ENCODE data around the gene GATM. TPM values are rescaled to one million over a fixed set of nuclear protein-coding genes. Genes with fewer than 3 reads are reported as not detected.

Gene GATM
- total RNA-seq, 2 experiments from 2014 or later: 1.5 to 1.6 TPM

- ATAC-seq (no peak), DNase-seq (no peak)
- Mint-ChIP-seq H3K4me1 (ENCODE audit: low read depth) (no peaks in the 10 kb centered on the region), H3K27me3 (ENCODE audit: low read depth) (peaks cover 35% of the 10 kb centered on the region), H3K9me3 (ENCODE audit: insufficient read depth) (no peaks in the 10 kb centered on the region), H3K36me3 (ENCODE audit: low read depth) (no peaks in the 10 kb centered on the region), H3K4me3 (no peak overlapping the region), H3K27ac (no peak overlapping the region)
- ChIA-PET POLR2A (no interaction called here), CTCF (no interaction called here)
Observed at GRCh38 chr15:45387380-45388007, 9.2 kb upstream of the GATM start.

- ATAC-seq (no peak), DNase-seq (no peak)
- Mint-ChIP-seq H3K27me3 (ENCODE audit: low read depth) (peaks cover 36% of the 10 kb centered on the region), H3K4me3 (no peak overlapping the region), H3K27ac (no peak overlapping the region), H3K9me3 (ENCODE audit: insufficient read depth) (no peaks in the 10 kb centered on the region), H3K4me1 (ENCODE audit: low read depth) (no peaks in the 10 kb centered on the region), H3K36me3 (ENCODE audit: low read depth) (no peaks in the 10 kb centered on the region)
- CTCF ChIA-PET: no interaction called here
- POLR2A ChIA-PET: no interaction called here
Observed at GRCh38 chr15:45386974-45387373, 8.6 kb upstream of the GATM start.

GRCh38 chr15:45386420-45386819, 8.1 kb upstream of the GATM start:
- Mint-ChIP-seq H3K27ac (no peak overlapping the region), H3K27me3 (ENCODE audit: low read depth) (peaks cover 36% of the 10 kb centered on the region)

GRCh38 chr15:45385590-45385989, 7.2 kb upstream of the GATM start:
- no peak overlapping the region for H3K4me3 Mint-ChIP-seq
- peaks cover 41% of the 10 kb centered on the region for H3K27me3 Mint-ChIP-seq (ENCODE audit: low read depth)
- no peaks in the 10 kb centered on the region for H3K9me3 Mint-ChIP-seq (ENCODE audit: insufficient read depth)
- ATAC-seq (no peak), DNase-seq (no peak)
- CTCF ChIA-PET: interaction anchor here (0.6 to 1.3 kb wide), 2 partner anchors 13 to 18 kb away, joined by 3 read pairs; no protein-coding TSS in a partner anchor
- H3K27ac Mint-ChIP-seq: no peak overlapping the region
- no peaks in the 10 kb centered on the region for H3K4me1 Mint-ChIP-seq (ENCODE audit: low read depth)
- no peaks in the 10 kb centered on the region for H3K36me3 Mint-ChIP-seq (ENCODE audit: low read depth)
- POLR2A ChIA-PET: interaction anchor here (0.6 kb wide), 1 partner anchor 120 kb away, joined by 3 read pairs; no protein-coding TSS in a partner anchor

More at GRCh38 chr15:45386420-45386819, 8.1 kb upstream of the GATM start:
- CTCF ChIA-PET: no interaction called here
- no peaks in the 10 kb centered on the region for H3K9me3 Mint-ChIP-seq (ENCODE audit: insufficient read depth)
- DNase-seq (no peak), ATAC-seq (no peak)
- H3K4me1 Mint-ChIP-seq (ENCODE audit: low read depth): no peaks in the 10 kb centered on the region
- no peak overlapping the region for H3K4me3 Mint-ChIP-seq
- no peaks in the 10 kb centered on the region for H3K36me3 Mint-ChIP-seq (ENCODE audit: low read depth)
- POLR2A ChIA-PET: interaction anchor here (0.6 kb wide), 1 partner anchor 119 kb away, joined by 3 read pairs; no protein-coding TSS in a partner anchor

GRCh38 chr15:45384700-45385099, 6.4 kb upstream of the GATM start:
- ATAC-seq (no peak), DNase-seq (no peak)
- peaks cover 43% of the 10 kb centered on the region for H3K27me3 Mint-ChIP-seq (ENCODE audit: low read depth)
- POLR2A ChIA-PET: no interaction called here
- H3K9me3 Mint-ChIP-seq (ENCODE audit: insufficient read depth): no peaks in the 10 kb centered on the region
- H3K36me3 Mint-ChIP-seq (ENCODE audit: low read depth): no peaks in the 10 kb centered on the region
- H3K27ac Mint-ChIP-seq: no peak overlapping the region
- CTCF ChIA-PET: interaction anchor here (1.0 to 1.3 kb wide), 2 partner anchors 9 to 12 kb away, joined by 3 read pairs; no protein-coding TSS in a partner anchor
- H3K4me1 Mint-ChIP-seq (ENCODE audit: low read depth): no peaks in the 10 kb centered on the region
- H3K4me3 Mint-ChIP-seq: no peak overlapping the region

GRCh38 chr15:45378913-45379262, 544 bp upstream of the GATM start:
- Mint-ChIP-seq H3K27ac (no peak overlapping the region), H3K4me3 (peak overlapping the region; percentile 68), H3K4me1 (ENCODE audit: low read depth) (peaks cover 24% of the 10 kb centered on the region), H3K36me3 (ENCODE audit: low read depth) (no peaks in the 10 kb centered on the region), H3K9me3 (ENCODE audit: insufficient read depth) (no peaks in the 10 kb centered on the region), H3K27me3 (ENCODE audit: low read depth) (peaks cover 57% of the 10 kb centered on the region)
- ATAC-seq (no peak), DNase-seq (no peak)
- ChIA-PET CTCF (no interaction called here), POLR2A (no interaction called here)

GRCh38 chr15:45377609-45378148, 665 bp downstream of the GATM start:
- Mint-ChIP-seq H3K27me3 (ENCODE audit: low read depth) (peaks cover 55% of the 10 kb centered on the region), H3K27ac (no peak overlapping the region), H3K36me3 (ENCODE audit: low read depth) (no peaks in the 10 kb centered on the region), H3K4me3 (peak overlapping the region; percentile 68), H3K9me3 (ENCODE audit: insufficient read depth) (no peaks in the 10 kb centered on the region), H3K4me1 (ENCODE audit: low read depth) (peaks cover 24% of the 10 kb centered on the region)
- DNase-seq (no peak), ATAC-seq (no peak)
- POLR2A ChIA-PET: interaction anchor here (1.7 kb wide), 1 partner anchor 25 kb away, joined by 7 read pairs; a partner anchor contains a TSS
- CTCF ChIA-PET: interaction anchor here (0.9 to 2.0 kb wide), 2 partner anchors 10 to 173 kb away, joined by 4 to 8 read pairs; no protein-coding TSS in a partner anchor

- H3K4me3 Mint-ChIP-seq: peak overlapping the region; percentile 68
- no peaks in the 10 kb centered on the region for H3K36me3 Mint-ChIP-seq (ENCODE audit: low read depth)
- H3K9me3 Mint-ChIP-seq (ENCODE audit: insufficient read depth): no peaks in the 10 kb centered on the region
- peaks cover 52% of the 10 kb centered on the region for H3K27me3 Mint-ChIP-seq (ENCODE audit: low read depth)
- CTCF ChIA-PET: interaction anchor here (0.9 to 2.2 kb wide), 7 partner anchors 9 to 259 kb away, joined by 3 to 8 read pairs (median 5); no protein-coding TSS in a partner anchor
- DNase-seq (no peak), ATAC-seq (no peak)
- POLR2A ChIA-PET: interaction anchor here (1.7 kb wide), 1 partner anchor 25 kb away, joined by 7 read pairs; a partner anchor contains a TSS
- no peak overlapping the region for H3K27ac Mint-ChIP-seq
- H3K4me1 Mint-ChIP-seq (ENCODE audit: low read depth): peaks cover 24% of the 10 kb centered on the region
Observed at GRCh38 chr15:45376967-45377608, 1.3 kb downstream of the GATM start.

- H3K27ac Mint-ChIP-seq: no peak overlapping the region
- POLR2A ChIA-PET: interaction anchor here (1.7 kb wide), 1 partner anchor 26 kb away, joined by 7 read pairs; a partner anchor contains a TSS
- H3K9me3 Mint-ChIP-seq (ENCODE audit: insufficient read depth): no peaks in the 10 kb centered on the region
- CTCF ChIA-PET: interaction anchor here (0.9 to 2.2 kb wide), 8 partner anchors 9 to 258 kb away, joined by 3 to 8 read pairs (median 4); no protein-coding TSS in a partner anchor
- H3K4me3 Mint-ChIP-seq: no peak overlapping the region
- H3K36me3 Mint-ChIP-seq (ENCODE audit: low read depth): no peaks in the 10 kb centered on the region
- DNase-seq (no peak), ATAC-seq (no peak)
- peaks cover 24% of the 10 kb centered on the region for H3K4me1 Mint-ChIP-seq (ENCODE audit: low read depth)
- H3K27me3 Mint-ChIP-seq (ENCODE audit: low read depth): peaks cover 51% of the 10 kb centered on the region
Observed at GRCh38 chr15:45376300-45376928, 1.9 kb downstream of the GATM start.

GRCh38 chr15:45375836-45376235, 2.5 kb downstream of the GATM start:
- peaks cover 24% of the 10 kb centered on the region for H3K4me1 Mint-ChIP-seq (ENCODE audit: low read depth)
- H3K36me3 Mint-ChIP-seq (ENCODE audit: low read depth): no peaks in the 10 kb centered on the region
- DNase-seq (no peak), ATAC-seq (no peak)
- no peak overlapping the region for H3K27ac Mint-ChIP-seq
- POLR2A ChIA-PET: interaction anchor here (1.7 kb wide), 1 partner anchor 27 kb away, joined by 7 read pairs; a partner anchor contains a TSS
- H3K9me3 Mint-ChIP-seq (ENCODE audit: insufficient read depth): no peaks in the 10 kb centered on the region
- peaks cover 47% of the 10 kb centered on the region for H3K27me3 Mint-ChIP-seq (ENCODE audit: low read depth)
- CTCF ChIA-PET: interaction anchor here (1.1 to 2.2 kb wide), 4 partner anchors 13 to 258 kb away, joined by 3 to 6 read pairs (median 4); no protein-coding TSS in a partner anchor
- H3K4me3 Mint-ChIP-seq: no peak overlapping the region

- no peaks in the 10 kb centered on the region for H3K9me3 Mint-ChIP-seq (ENCODE audit: insufficient read depth)
- H3K36me3 Mint-ChIP-seq (ENCODE audit: low read depth): no peaks in the 10 kb centered on the region
- no peak overlapping the region for H3K27ac Mint-ChIP-seq
- H3K27me3 Mint-ChIP-seq (ENCODE audit: low read depth): peaks cover 39% of the 10 kb centered on the region
- DNase-seq (no peak), ATAC-seq (no peak)
- peaks cover 23% of the 10 kb centered on the region for H3K4me1 Mint-ChIP-seq (ENCODE audit: low read depth)
- H3K4me3 Mint-ChIP-seq: no peak overlapping the region
- POLR2A ChIA-PET: no interaction called here
- CTCF ChIA-PET: no interaction called here
Observed at GRCh38 chr15:45373976-45374375, 4.4 kb downstream of the GATM start.
